PC-9 (cell line): ENCODE data around the gene STX2. TPM values are rescaled to one million over a fixed set of nuclear protein-coding genes. Genes with fewer than 3 reads are reported as not detected.
"Not testable (repeated sequence)": the region's sequence is repeated elsewhere in the genome, so short reads cannot be mapped to it uniquely, and the experiment has no call there.

Experiments used
- Bru-seq: library from RNA; stranded (reverse); fragments of 400-500 nt; gene quantifications from one replicate; lab custom pipeline; 2021; lab: Mats Ljungman, UMichigan
- BruChase-seq, 2 experiments: library from RNA; stranded (reverse); fragments of 400-500 nt; gene quantifications; one replicate each; lab custom pipeline; 2021; lab: Mats Ljungman, UMichigan
- BruUV-seq: library from RNA; stranded (reverse); fragments of 400-500 nt; replicated peaks from 2 replicates; lab custom pipeline; 2021; lab: Mats Ljungman, UMichigan
- CTCF ChIA-PET: fragments of 300-600 bp; sonication (Branson Sonifier 250); formaldehyde crosslinking; loops from one replicate; lab custom pipeline; 2022; ENCODE audit warnings: antibody characterized with exemption; lab: Charles Lee
- POLR2A ChIA-PET: fragments of 300-600 bp; sonication (Branson Sonifier 250); formaldehyde crosslinking; loops from one replicate; lab custom pipeline; 2022; ENCODE audit warnings: antibody characterized with exemption; ENCODE audit not compliant: unreplicated experiment; lab: Charles Lee
- DNase-seq, 2 experiments: peaks; one replicate each; pipeline versions ENCODE4 v3.0.0 to v3.0.0-alpha.2; 2015 to 2022; ENCODE audit warnings: mixed read lengths in 1 of 2
- H2AFZ ChIP-seq: fragments of 200-600 bp; sonication (generic); 2 replicates; pipeline ENCODE4 v1.8.1; 2017; ENCODE audit warnings: antibody characterized with exemption
- H3F3A ChIP-seq: fragments of 200-600 bp; sonication (generic); 2 replicates; pipeline ENCODE4 v1.8.1; 2017; ENCODE audit warnings: antibody characterized with exemption, mild to moderate bottlenecking, low read depth; ENCODE audit not compliant: insufficient read depth
- H3K27ac ChIP-seq: fragments of 200-600 bp; sonication (generic); 2 replicates; pipeline ENCODE4 v1.6.1; 2016; ENCODE audit warnings: mixed run types
- H3K27me3 ChIP-seq: fragments of 200-600 bp; sonication (generic); 2 replicates; pipeline ENCODE4 v1.6.1; 2016; ENCODE audit warnings: low read depth, mixed run types; ENCODE audit not compliant: insufficient read depth
- H3K36me3 ChIP-seq: fragments of 200-600 bp; sonication (generic); 2 replicates; pipeline ENCODE4 v1.6.1; 2016; ENCODE audit warnings: low read depth, mixed run types
- H3K4me1 ChIP-seq: fragments of 200-600 bp; sonication (generic); replicated peaks from 2 replicates; pipeline ENCODE4 v1.6.1; 2016; ENCODE audit warnings: mixed run types; ENCODE audit not compliant: insufficient read depth
- H3K4me2 ChIP-seq: fragments of 200-600 bp; sonication (generic); 2 replicates; pipeline ENCODE4 v1.6.1; 2017; ENCODE audit warnings: mixed run types
- H3K4me3 ChIP-seq: fragments of 200-600 bp; sonication (generic); 2 replicates; pipeline ENCODE4 v1.6.1; 2016; ENCODE audit warnings: mixed run types
- H3K79me2 ChIP-seq: fragments of 200-600 bp; sonication (generic); 2 replicates; pipeline ENCODE4 v1.6.1; 2017; ENCODE audit warnings: low read depth, mixed run types
- H3K9me2 ChIP-seq: fragments of 200-600 bp; sonication (generic); 2 replicates; pipeline ENCODE4 v1.8.1; 2017; ENCODE audit warnings: mild to moderate bottlenecking; ENCODE audit not compliant: insufficient read depth
- H3K9me3 ChIP-seq: fragments of 200-600 bp; sonication (generic); 2 replicates; pipeline ENCODE4 v1.8.1; 2016; ENCODE audit warnings: low read depth; ENCODE audit not compliant: insufficient read depth
- H4K20me1 ChIP-seq: fragments of 200-600 bp; sonication (generic); 2 replicates; pipeline ENCODE4 v1.8.1; 2017; ENCODE audit not compliant: insufficient read depth
- EZH2 ChIP-seq: fragments of 200-600 bp; sonication (generic); IDR thresholded peaks from 2 replicates; pipeline ENCODE4 v1.8.0; 2017; ENCODE audit warnings: antibody characterized with exemption, low read depth
- intact Hi-C: fragments of 100-400 bp; cut with micrococcal nuclease; formaldehyde crosslinking; loops from one replicate; pipeline ENCODE4 v1.10.0; 2022; ENCODE audit not compliant: unreplicated experiment
- long read RNA-seq: library from polyadenylated mRNA; stranded (forward); transcript quantifications from one replicate; pipeline ENCODE4 v2.0.0, GENCODE V29; 2022
- total RNA-seq: library from RNA; stranded (reverse); gene quantifications from 2 replicates; pipeline ENCODE4 v1.2.3, GENCODE V29; 2021
- TF ChIP-seq, protein P1 (sequence below): fragments of 200-600 bp; sonication (generic); conservative IDR thresholded peaks from 2 replicates; pipeline ENCODE4 v1.6.1; 2017; ENCODE audit warnings: mixed run types, antibody characterized with exemption, mild to moderate bottlenecking, moderate library complexity

The STX2 gene
- total RNA-seq (8.2 and 9.7 TPM in 2 replicates), Bru-seq, nascent RNA (percentile 54 among the genes with signal in this experiment), BruChase-seq, experiment 1, labeled RNA remaining after a 2-hour chase (percentile 58 among the genes with signal in this experiment), BruChase-seq, experiment 2, labeled RNA remaining after a 6-hour chase (percentile 68 among the genes with signal in this experiment)
- long read RNA-seq, transcript STX2-203 (11 exons, 2,151 nt): major isoform, 6 of 15 reads
- long read RNA-seq, partial matches to known transcripts: 1 of 15 reads
- long read RNA-seq, other reads (novel, unspliced or antisense): 5 of 15 reads

GRCh38 chr12:130838951-130839769 is at the start of gene STX2:
Gene STX2, minus strand, starts transcription at chr12:130839250. Its CDS starts 151 bp downstream, at chr12:130839099.
- Histone ChIP-seq H3K27ac (no peak within 1 kb of the TSS), H3K4me2 (peak within 1 kb of the TSS; percentile 94), H3K9me2 (no peaks in the 10 kb centered on the region), H4K20me1 (no peaks in the 10 kb centered on the region), H3K4me1 (0 out of 2 replicates have a peak, but pooled peaks cover 5% of the 10 kb centered on the region), H3K9me3 (no peaks in the 10 kb centered on the region), H3K36me3 (no peaks in the 10 kb centered on the region), H3F3A (no peaks in the 10 kb centered on the region), H3K27me3 (no peaks in the 10 kb centered on the region), H3K4me3 (peak within 1 kb of the TSS; percentile 54), H2AFZ (peak within 1 kb of the TSS; percentile 79), H3K79me2 (no peaks in the 10 kb centered on the region)
- intact Hi-C loops: loop anchor here (5.0 kb wide), 1 partner anchor 33 kb away; the partner anchor contains the start of gene RAN
- BruUV-seq: no TSS peak
- TF ChIP-seq EZH2: no peak
- TF ChIP-seq, protein P1, sequence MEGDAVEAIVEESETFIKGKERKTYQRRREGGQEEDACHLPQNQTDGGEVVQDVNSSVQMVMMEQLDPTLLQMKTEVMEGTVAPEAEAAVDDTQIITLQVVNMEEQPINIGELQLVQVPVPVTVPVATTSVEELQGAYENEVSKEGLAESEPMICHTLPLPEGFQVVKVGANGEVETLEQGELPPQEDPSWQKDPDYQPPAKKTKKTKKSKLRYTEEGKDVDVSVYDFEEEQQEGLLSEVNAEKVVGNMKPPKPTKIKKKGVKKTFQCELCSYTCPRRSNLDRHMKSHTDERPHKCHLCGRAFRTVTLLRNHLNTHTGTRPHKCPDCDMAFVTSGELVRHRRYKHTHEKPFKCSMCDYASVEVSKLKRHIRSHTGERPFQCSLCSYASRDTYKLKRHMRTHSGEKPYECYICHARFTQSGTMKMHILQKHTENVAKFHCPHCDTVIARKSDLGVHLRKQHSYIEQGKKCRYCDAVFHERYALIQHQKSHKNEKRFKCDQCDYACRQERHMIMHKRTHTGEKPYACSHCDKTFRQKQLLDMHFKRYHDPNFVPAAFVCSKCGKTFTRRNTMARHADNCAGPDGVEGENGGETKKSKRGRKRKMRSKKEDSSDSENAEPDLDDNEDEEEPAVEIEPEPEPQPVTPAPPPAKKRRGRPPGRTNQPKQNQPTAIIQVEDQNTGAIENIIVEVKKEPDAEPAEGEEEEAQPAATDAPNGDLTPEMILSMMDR: no peak
- POLR2A ChIA-PET: no interaction called here
- CTCF ChIA-PET: interaction anchor here (1.3 kb wide), 1 partner anchor 10 kb away, joined by 3 read pairs; no protein-coding TSS in a partner anchor
- peak in 1 of 2 experiments; percentile 86 for DNase-seq

DNA sequence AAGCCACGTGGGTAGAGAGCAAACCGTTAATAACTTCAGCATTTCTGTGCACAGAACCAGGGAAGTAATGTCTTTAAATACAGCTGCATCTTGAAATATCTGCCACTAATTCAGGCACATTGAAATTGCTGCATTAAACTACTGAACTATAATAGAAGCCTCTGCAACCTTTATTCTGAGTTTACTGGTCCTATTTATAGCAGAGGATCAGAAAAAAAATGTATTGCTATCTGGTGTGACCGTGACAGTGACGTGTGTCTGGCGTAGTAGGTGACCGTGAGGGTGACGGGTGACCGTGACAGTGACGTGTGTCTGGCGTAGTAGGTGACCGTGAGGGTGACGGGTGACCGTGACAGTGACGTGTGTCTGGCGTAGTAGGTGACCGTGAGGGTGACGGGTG is 48.1 kb upstream of the STX2 start:
- CTCF ChIA-PET, intact Hi-C loops: not testable (repeated sequence)

GRCh38 chr12:130881548-130881947 is 42.5 kb upstream of the STX2 start:
- TF ChIP-seq, protein P1: no peak
- no peak for TF ChIP-seq EZH2
- no peak overlapping the region for H3K4me3 ChIP-seq
- CTCF ChIA-PET: no interaction called here

More for the DNA sequence above, 48.1 kb upstream of the STX2 start:
- peaks cover 49% of the 10 kb centered on the region for H3K27me3 ChIP-seq
- H2AFZ ChIP-seq, H3K9me2 ChIP-seq, H4K20me1 ChIP-seq, H3K4me1 ChIP-seq, H3K79me2 ChIP-seq, H3K4me3 ChIP-seq, H3F3A ChIP-seq, H3K4me2 ChIP-seq, POLR2A ChIA-PET, H3K27ac ChIP-seq, H3K36me3 ChIP-seq, DNase-seq, BruUV-seq, H3K9me3 ChIP-seq: not testable (repeated sequence)

More at GRCh38 chr12:130881548-130881947, 42.5 kb upstream of the STX2 start:
- no peaks in the 10 kb centered on the region for H3K9me2 ChIP-seq
- POLR2A ChIA-PET: no interaction called here
- peaks cover 21% of the 10 kb centered on the region for H3F3A ChIP-seq
- H3K27ac ChIP-seq: no peak overlapping the region
- H3K36me3 ChIP-seq: peaks cover 9% of the 10 kb centered on the region
- peaks cover 14% of the 10 kb centered on the region; the same call in 1 of the 2 replicates for H4K20me1 ChIP-seq
- no peak for DNase-seq
- intact Hi-C loops: no loop called here
- H3K9me3 ChIP-seq: no peaks in the 10 kb centered on the region
- H3K79me2 ChIP-seq: no peaks in the 10 kb centered on the region
- H3K4me2 ChIP-seq: no peak overlapping the region
- no peaks in the 10 kb centered on the region for H3K4me1 ChIP-seq
- H2AFZ ChIP-seq: no peak overlapping the region
- H3K27me3 ChIP-seq: peaks cover 14% of the 10 kb centered on the region
- no TSS peak for BruUV-seq
